Muscle of arm (tissue), 14 donors: ENCODE measurements around the gene POLR2C. TPM values are rescaled to one million over a fixed set of nuclear protein-coding genes. Genes with fewer than 3 reads are reported as not detected.
"Not testable (repeated sequence)": the region's sequence is repeated elsewhere in the genome, so short reads cannot be mapped to it uniquely, and the experiment has no call there.

Source experiments
- DNase-seq: peaks from one replicate; pipeline ENCODE4 v3.0.0-alpha.2; 2013
- long read RNA-seq, 11 donors: transcript quantifications; one replicate each; lab custom pipeline, GENCODE V29; 2026
- polyA plus RNA-seq, 12 donors: library from polyadenylated mRNA; unstranded; fragments of 120-200 nt; gene quantifications; one replicate each; pipeline ENCODE4 v1.2.1, GENCODE V29; 2013; ENCODE audit not compliant: insufficient read length in 12 of 12

The POLR2C gene
- polyA plus RNA-seq: 10 to 100 TPM in 11 of 12 donors, not detected in 1; 24.3 to 51.2 (median 47.1) TPM
- long read RNA-seq, donor 1, transcript POLR2C-201 (9 exons, 2,057 nt): major isoform, 46 of 49 reads
- long read RNA-seq, donor 1, partial matches to known transcripts: 0 of 49 reads
- long read RNA-seq, donor 1, other reads (novel, unspliced or antisense): 0 of 49 reads
- long read RNA-seq, donor 2, transcript POLR2C-201 (9 exons, 2,057 nt): major isoform, 35 of 36 reads
- long read RNA-seq, donor 2, partial matches to known transcripts: 0 of 36 reads
- long read RNA-seq, donor 2, other reads (novel, unspliced or antisense): 0 of 36 reads
- long read RNA-seq, donor 3, transcript POLR2C-201 (9 exons, 2,057 nt): major isoform, 8 of 9 reads
- long read RNA-seq, donor 3, partial matches to known transcripts: 0 of 9 reads
- long read RNA-seq, donor 3, other reads (novel, unspliced or antisense): 0 of 9 reads
- long read RNA-seq, donor 4, transcript POLR2C-201 (9 exons, 2,057 nt): major isoform, 8 of 11 reads
- long read RNA-seq, donor 4, partial matches to known transcripts: 0 of 11 reads
- long read RNA-seq, donor 4, other reads (novel, unspliced or antisense): 0 of 11 reads
- long read RNA-seq, donor 5, transcript POLR2C-201 (9 exons, 2,057 nt): major isoform, 36 of 36 reads
- long read RNA-seq, donor 5, partial matches to known transcripts: 0 of 36 reads
- long read RNA-seq, donor 5, other reads (novel, unspliced or antisense): 0 of 36 reads
- long read RNA-seq, donor 6, transcript POLR2C-201 (9 exons, 2,057 nt): major isoform, 9 of 41 reads
- long read RNA-seq, donor 6, partial matches to known transcripts: 31 of 41 reads
- long read RNA-seq, donor 6, other reads (novel, unspliced or antisense): 0 of 41 reads
- long read RNA-seq, donor 7, transcript POLR2C-201 (9 exons, 2,057 nt): major isoform, 13 of 15 reads
- long read RNA-seq, donor 7, partial matches to known transcripts: 0 of 15 reads
- long read RNA-seq, donor 7, other reads (novel, unspliced or antisense): 0 of 15 reads
- long read RNA-seq, donor 8, transcript POLR2C-201 (9 exons, 2,057 nt): major isoform, 24 of 65 reads
- long read RNA-seq, donor 8, partial matches to known transcripts: 40 of 65 reads
- long read RNA-seq, donor 8, other reads (novel, unspliced or antisense): 0 of 65 reads
- long read RNA-seq, donor 9, transcript POLR2C-201 (9 exons, 2,057 nt): major isoform, 13 of 18 reads
- long read RNA-seq, donor 9, partial matches to known transcripts: 0 of 18 reads
- long read RNA-seq, donor 9, other reads (novel, unspliced or antisense): 0 of 18 reads
- long read RNA-seq, donor 10, transcript POLR2C-201 (9 exons, 2,057 nt): major isoform, 27 of 28 reads
- long read RNA-seq, donor 10, partial matches to known transcripts: 0 of 28 reads
- long read RNA-seq, donor 10, other reads (novel, unspliced or antisense): 0 of 28 reads
- long read RNA-seq, donor 11, transcript POLR2C-201 (9 exons, 2,057 nt): major isoform, 37 of 75 reads
- long read RNA-seq, donor 11, partial matches to known transcripts: 38 of 75 reads
- long read RNA-seq, donor 11, other reads (novel, unspliced or antisense): 0 of 75 reads

DNA sequence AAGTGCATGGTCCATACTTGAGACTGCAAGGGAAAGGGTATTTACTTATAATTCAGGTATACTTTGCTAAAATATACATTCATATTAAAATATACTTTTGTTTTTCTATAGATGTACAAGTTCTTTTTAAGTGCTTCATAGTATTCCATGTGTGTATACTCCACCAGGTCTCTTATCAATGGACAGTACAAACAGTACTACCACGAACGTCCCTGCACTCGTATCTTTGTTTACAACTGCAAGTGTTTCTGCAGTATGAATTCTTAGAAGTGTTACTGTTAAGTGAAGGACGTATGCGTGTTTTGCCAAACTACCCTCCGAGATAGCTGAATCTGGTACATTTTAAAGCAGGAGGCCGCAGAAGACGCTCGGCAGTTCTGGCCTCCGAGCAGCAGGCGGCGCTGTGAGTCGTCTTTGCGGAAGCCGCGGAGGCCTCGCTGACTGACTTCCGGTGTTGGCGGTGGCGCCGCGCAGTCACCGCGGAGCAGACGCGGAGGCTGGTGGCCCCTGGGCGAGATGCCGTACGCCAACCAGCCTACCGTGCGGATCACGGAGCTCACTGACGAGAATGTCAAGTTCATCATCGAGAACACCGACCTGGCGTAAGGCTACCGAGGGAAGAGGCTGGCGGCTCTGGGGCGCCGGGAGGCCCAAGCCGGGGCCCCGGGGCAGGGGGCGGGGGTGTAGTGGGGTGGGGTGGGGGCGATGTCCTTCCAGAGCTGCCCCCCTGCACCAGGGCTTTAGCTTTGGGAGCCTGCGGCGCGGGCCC is at the start of gene POLR2C:
Gene POLR2C, plus strand, starts transcription at position 471 of the 769 bp plus-strand sequence. Its CDS starts 46 bp downstream, at position 517.
- peak; percentile 90 for DNase-seq

DNA sequence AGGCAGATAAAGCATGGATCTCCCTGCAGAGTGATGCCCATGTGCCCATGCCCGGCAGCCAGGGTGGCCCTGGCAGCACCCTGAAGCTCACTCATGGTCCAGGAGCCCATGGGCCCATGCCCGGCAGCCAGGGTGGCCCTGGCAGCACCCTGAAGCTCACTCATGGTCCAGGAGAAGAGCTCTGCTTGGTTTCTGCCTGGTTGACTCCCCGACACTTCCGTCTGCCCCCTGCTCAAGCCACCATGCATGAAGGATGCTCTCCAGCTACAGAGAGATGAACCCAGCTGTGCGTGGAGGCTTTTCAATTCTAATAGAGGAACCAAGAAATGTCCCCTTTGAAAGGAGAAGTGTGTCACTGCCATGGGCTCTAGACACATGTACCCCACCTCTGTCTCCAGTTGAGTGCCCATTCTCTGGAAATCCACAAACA is 49.2 kb upstream of the POLR2C start:
- DNase-seq: no peak

DNA sequence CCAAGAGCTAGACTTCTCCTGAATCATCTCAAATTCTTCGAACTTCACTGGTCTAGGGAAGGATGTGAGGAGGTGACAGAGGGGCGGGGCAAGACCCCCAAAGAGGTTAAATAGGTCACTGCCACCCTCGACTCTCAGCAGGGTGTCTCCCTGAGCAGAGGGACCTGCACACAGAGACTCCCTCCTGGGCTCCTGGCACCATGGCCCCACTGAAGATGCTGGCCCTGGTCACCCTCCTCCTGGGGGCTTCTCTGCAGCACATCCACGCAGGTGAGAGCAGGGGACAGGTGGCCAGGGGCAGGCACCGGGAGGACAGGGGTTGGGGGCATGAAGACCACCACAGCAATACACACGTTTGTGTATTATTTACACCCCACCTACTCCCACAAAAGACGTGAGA is 48.7 kb upstream of the POLR2C start:
- DNase-seq: no peak

DNA sequence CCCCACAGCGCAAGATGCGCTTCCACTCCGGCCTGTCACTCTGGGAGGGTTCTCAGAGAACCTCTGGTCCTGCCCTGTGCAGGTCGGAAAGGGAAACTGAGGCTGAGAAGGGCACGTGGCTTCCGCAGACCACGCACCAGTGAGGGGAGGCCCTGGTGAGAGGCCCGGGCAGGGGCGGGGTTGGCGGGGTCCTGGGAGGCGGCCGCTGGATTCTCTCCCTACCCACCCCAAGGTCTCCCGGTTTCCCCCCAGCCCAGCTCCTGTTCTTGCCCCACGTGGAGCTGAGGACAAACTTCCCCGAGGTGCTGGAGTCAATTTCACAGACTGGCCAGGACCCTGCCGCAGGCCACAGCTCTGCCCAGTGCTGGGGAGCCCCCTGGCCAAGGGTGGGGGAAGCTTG is 46.4 kb upstream of the POLR2C start:
- no peak for DNase-seq

DNA sequence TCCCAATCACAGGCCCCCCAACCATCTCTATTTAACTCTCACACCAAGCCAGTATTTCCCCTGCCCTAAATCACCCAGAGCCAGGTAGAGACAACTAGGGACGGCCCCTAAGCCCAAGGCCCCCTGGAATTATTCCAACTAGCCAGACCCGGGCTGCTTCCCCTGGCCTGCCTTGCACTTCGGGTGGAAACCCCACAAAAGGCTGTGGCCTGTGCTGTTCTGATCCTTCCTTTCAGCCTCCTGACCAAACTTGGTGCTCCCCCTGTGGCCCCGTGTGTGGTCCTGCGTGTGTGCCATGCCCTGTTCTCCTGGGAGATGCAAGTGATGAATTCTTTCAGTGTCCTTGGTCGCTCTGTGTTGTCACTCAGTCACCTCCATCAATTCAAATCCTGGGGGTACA is 43.0 kb upstream of the POLR2C start:
- DNase-seq: no peak

DNA sequence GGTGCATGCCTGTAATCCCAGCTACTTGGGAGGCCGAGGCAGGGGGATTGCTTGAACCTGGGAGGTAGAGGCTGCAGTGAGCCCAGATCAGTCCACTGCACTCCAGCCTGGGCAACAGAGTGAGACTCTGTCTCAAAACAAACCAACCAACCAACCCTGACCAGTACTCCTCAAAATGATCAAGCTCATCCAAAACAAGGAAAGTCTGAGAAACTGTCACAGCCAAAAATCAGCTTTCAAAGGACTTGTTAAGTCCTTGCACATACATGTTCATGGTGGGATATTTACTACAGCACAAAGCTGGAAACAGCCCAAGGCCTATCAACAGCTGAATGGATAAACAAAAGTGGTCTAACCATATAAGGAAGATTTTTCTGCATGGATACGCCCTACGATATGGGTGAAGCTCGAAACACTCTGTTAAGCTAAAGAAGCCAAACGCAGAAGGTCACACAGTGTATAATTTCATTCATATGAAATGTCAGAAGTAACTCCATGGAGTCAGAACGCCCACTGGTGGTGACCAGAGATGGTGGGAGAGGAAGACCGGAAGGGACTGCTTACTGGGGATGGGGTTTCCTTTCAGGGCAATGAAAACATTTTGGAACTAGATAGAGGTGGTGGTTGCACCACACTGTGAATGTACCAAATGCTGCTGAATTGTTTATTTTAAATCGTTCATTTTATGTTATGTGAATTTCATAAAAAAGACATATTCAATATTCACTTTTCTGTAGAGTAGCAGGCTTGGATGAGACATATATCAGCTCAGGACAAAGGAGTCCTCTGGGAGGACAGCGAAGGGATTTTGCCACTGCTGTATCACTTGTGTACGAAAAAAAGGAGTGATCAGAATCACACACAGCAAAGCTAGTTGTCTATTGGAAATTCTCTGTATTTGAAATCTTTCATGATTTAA is 40.2 kb upstream of the POLR2C start:
- peak; percentile 73 for DNase-seq

DNA sequence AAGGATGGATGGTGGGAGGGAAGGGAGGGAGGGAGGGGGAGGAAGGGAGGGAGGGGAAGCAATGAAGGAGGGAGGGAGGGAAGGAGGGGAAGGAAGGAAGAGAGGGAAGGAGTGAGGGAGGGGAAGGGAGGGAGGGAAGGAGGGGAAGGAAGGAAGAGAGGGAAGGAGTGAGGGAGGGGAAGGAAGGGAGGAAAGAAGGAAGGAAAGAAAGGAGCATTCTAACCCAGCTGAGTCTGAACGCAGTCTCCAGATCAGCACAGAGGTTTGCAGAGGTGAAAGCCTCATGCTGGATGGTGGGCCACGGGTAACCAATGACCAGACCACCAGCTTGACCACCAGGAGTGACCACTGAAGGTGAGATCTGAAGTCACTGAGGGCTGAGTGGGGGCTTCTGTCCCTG is 39.3 kb upstream of the POLR2C start:
- DNase-seq: no peak

DNA sequence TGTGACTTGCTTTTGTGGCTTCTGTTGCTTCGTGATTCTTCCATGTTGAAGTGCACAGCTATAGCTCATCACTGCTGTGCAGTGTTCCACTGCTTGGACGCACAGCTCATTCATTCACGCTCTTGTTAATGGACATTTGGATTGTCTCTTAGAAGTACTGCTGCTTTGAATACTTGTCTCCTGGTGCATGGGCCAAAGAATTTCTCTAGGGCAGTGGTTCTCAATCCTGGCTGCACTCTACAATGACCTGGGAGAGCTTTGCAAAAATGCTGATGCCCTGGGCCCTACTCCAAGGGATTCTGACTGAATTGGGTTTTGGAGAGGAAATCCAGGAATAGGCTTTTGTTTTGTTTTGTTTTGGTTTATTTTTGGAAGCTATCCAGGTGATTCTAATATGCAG is 37.9 kb upstream of the POLR2C start:
- DNase-seq: no peak

DNA sequence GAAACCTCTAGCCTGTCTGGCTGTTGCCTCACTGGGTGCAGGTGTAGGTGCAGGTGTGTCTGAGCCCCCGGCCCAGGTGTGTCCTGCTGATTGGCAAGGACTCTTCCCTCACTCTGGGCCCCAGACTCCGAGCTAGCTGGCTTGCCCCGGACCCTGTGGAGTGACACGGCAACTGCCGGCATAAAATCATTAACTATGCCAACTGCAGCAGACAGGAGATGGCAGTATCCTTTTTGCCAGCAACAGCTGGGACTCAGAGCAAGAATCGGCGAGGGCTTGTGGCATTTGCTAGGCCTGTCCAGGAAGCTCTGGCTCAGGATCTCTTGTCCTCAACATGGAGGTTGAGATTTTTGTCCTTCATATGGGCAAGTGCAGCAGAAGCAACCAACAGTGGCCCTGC is 36.1 kb upstream of the POLR2C start:
- no peak for DNase-seq

DNA sequence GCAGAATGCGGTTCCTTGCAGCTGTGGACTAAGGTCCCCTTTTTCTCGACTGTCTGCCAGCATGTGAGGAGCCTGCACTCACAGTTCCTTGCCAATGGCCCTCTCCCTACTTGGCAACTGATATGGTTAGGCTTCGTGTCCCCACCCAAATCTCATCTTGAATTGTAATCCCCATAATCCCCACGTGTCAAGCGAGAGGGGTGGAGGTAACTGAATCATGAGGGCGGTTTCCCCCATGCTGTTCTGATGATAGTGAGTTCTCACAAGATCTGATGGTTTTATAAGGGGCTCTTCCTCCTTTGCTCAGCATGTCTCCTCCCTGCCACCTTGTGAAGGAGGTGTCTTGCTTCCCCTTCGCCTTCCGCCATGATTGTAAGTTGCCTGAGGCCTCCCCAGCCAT is 35.2 kb upstream of the POLR2C start:
- no peak for DNase-seq

DNA sequence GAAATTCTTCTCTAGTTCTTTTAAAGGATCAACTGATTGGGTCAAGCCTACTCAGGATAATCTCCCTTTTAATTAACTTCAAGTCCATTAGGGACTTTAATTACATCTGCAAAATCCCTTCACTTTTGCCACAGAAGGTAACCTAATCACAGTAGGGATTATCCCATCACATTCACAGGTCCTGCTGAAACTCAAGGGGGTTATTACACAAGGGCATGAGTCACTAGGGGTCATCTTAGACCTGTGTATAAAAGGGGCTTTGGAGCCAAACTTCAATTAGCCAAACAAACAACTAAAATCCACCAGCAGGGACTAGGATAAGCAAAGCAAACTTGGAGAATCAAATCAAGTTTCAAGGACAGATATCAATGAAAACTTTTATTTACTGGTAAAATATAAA is 34.7 kb upstream of the POLR2C start:
- DNase-seq: no peak

DNA sequence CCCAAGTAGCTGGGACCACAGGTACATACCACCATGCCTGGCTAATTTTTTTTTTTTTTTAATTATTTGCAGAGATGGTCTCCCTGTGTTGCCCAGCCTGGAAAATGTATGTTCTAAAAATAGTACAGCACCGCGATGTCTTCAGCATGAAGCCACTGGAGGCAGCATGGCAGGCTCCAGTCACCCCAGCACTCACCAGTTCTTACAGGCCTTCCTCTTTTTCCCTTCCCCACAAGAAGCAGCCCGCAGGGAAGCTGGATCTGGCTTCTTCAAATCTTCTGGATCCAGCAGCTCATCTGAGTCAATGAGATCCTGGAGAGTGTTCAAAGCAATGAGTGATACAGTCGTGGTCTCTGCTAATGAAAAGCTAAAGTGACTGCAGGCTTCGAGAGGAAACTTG is 31.5 kb upstream of the POLR2C start:
- DNase-seq: no peak

DNA sequence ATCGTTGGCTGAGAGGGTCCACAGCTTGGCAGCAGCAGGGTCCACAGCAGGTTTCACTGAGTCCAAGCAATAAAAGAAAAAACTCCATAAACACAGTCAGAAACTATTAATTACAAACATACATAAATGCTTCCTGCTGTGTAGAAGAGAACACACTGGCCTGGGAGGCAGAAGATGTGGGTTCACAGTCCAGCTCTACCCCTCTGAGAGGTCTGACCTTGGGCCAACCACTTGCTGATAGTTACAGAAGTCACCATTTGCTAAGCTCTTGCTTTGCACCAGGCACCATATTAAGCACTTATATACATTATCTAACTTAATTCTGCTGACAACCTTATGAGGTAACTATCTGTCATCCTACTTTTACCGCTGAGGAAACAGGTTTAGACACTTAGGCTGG is 30.0 kb upstream of the POLR2C start:
- DNase-seq: no peak

DNA sequence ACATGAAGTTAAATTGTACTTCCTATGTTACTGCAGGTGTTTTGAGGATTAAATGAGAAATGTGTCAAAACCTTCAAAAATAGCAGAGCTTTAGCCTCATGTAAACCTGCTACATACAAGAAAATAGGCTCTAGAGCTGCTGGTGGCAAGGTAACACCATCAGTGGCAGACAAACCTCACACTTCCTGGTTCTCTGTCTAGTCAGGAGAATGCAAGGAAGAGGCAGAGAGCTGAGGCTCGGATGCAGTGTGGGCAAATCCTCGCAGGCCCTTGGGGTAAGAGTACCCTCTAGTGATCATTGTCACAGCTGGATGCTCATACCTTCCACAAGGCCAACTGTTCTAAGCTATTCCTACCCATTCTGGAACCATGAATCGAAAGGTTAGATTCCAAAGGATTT is 29.5 kb upstream of the POLR2C start:
- no peak for DNase-seq

DNA sequence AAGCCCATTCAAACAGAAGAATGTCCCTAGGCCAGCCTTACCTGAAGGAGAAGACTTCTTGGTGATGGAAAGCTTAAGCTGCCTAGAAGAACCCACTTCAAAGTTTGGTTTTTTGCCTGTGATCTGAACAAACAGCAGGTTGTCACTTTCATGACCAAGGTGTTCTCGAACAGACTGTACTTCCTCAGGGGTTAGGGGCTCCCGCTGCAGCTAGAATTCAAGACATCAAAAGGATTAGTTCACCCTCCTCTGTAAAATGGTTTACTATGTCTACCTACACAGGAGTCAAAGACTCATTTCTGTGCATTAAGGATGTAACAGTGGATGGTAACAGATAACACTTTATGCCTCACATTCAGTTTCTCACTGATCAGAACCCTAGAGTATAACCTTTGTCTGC is 28.5 kb upstream of the POLR2C start:
- DNase-seq: no peak

DNA sequence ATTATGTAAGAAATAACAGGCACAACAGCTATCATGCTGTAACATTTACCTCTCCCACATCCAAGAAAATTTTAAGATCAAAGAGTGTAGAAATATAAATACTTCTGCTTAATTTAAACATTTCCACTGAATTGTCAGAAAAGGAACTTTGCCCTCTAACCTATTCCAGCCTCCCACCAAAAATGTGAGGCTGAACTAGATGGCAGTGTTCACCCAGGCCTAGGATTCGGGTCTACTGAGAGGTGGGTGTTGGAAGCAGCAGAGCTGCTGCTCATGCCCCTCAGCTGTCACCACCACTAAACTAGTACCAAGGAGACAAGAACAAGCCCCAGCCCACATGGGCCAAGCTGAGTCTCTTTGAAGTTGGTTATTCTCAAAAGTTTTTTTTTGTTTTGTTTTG is 26.6 kb upstream of the POLR2C start:
- no peak for DNase-seq

DNA sequence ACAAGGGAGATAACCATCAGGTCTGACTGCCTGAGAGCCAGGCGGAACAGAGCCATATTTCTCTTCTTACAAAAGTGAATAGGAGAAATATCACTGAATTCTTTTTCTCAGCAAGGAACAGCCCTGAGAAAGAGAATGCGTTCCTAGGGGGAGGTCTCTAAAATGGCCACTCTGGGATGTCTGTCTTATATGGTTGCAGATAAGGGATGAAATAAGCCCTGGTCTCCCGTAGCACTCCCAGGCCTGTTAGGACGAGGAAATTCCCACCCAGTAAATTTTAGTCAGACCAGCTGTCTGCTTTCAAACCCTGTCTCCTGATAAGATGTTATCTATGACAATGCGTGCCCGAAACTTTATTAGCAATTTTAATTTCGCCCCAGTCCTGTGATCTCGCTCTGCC is 22.5 kb upstream of the POLR2C start:
- DNase-seq: not testable (repeated sequence)

DNA sequence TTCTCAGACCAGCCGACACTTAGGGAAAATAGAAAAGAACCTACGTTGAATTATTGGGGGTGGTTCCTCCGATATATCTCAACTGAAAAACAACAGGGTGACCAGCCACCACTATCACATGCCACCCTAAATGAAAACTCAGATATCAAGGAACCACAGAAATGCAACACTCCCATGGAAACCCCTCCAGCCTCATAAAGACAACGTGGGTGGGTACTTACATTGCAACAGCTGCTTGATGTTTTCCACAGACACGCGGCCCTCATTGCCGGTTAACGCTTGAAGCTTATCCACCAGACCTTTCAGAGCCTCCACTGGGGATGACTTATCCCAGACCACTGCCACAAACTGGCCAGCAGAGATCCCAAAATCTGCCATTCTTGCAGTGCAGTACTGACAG is 21.9 kb upstream of the POLR2C start:
- not testable (repeated sequence) for DNase-seq

DNA sequence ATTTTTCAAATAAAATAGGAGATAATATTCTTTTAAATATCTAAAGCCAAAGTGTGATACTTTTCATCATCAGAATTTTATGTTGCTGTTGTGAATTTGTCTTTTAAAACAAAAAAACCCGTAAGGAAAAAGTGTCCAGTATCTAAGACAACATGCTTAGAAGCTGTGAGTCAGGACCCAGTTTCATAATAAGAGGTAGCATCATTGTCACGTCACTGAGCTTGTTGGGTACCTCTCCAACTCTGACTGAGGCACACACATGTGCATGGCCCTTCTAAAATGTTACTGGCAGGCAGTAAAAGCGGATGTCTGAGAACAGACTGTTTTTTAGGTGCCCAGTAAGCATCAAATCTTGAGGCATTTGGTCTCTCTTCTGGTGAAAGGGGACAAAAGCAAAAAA is 17.8 kb upstream of the POLR2C start:
- DNase-seq: no peak

DNA sequence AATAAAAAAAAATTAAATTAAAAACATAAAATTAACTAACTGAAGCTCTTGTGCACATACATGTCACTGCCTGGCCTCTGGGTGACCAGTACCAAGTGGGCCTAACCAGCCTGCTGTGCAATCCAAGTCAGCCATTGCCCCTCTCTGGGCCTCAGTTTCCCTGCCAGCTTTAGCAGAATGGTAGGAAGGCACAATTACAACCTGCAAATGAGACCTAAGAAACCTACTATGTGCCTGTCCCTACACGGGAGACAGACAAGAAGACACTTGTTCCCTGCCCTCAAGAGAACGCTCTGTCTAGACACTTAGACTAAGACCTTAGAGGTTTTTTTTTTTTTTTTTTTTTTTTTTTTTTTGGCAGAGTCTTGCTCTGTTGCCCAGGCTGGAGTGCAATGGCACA is 17.0 kb upstream of the POLR2C start:
- DNase-seq: no peak
